Fibroblast of mammary gland (primary cell): ENCODE data around the gene MKNK1.

Experiments
- DNase-seq: peaks from one replicate; pipeline ENCODE4 v3.0.0-alpha.2; 2010; ENCODE audit warnings: low read depth
- H3K4me3 ChIP-seq: 2 replicates; pipeline ENCODE4 v1.5.1; 2011; ENCODE audit warnings: low read depth, mild to moderate bottlenecking, low read length, moderate library complexity; ENCODE audit not compliant: control insufficient read depth
- TF ChIP-seq, protein P1 (sequence below): conservative IDR thresholded peaks from 2 replicates; pipeline ENCODE4 v1.5.1; 2011; ENCODE audit warnings: low read depth, low read length, inconsistent platforms; ENCODE audit not compliant: control insufficient read depth, insufficient read depth

Gene MKNK1

DNA sequence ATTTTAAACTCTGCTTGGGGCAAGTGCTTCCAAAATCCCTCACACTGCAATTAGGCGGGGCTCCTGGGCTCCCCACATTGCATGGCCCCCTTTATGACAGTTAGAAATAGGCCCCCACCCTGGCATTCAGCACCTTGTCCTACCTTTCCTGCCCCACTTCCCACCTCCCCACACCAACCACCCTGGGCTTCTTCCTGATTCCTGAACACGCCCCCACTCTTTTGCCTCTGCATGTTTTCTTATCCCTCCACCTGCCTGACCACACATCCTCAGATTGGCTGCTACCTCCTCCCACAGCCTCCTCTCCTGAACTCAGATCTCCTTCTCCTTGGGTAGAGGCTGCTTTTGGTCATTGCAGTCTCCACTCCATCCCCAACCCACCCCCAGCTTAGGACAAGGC is 11.0 kb upstream of the MKNK1 start:
- TF ChIP-seq, protein P1, sequence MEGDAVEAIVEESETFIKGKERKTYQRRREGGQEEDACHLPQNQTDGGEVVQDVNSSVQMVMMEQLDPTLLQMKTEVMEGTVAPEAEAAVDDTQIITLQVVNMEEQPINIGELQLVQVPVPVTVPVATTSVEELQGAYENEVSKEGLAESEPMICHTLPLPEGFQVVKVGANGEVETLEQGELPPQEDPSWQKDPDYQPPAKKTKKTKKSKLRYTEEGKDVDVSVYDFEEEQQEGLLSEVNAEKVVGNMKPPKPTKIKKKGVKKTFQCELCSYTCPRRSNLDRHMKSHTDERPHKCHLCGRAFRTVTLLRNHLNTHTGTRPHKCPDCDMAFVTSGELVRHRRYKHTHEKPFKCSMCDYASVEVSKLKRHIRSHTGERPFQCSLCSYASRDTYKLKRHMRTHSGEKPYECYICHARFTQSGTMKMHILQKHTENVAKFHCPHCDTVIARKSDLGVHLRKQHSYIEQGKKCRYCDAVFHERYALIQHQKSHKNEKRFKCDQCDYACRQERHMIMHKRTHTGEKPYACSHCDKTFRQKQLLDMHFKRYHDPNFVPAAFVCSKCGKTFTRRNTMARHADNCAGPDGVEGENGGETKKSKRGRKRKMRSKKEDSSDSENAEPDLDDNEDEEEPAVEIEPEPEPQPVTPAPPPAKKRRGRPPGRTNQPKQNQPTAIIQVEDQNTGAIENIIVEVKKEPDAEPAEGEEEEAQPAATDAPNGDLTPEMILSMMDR = no peak
- DNase-seq = no peak
- no peak overlapping the region for H3K4me3 ChIP-seq

DNA sequence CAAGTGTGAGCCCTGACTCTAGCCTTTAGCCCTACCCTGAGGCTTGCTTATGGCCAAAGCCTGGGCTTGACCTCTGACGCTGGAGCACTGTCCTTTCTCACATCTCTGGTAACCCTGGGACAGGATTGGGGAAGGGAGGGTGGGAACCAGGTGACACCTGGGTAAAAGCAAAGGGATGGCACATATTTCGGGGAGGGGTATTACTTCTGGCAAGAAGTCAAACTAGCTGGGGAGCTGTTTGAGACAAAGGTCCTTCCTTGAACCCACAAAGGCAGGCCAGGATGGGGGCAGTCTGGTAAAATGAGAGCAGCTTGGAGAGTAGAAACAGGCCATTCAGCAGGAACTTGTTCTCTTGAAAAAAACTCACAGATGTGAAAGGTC is 10.5 kb upstream of the MKNK1 start:
- DNase-seq = no peak
- H3K4me3 ChIP-seq = no peak overlapping the region
- TF ChIP-seq, protein P1 = no peak

DNA sequence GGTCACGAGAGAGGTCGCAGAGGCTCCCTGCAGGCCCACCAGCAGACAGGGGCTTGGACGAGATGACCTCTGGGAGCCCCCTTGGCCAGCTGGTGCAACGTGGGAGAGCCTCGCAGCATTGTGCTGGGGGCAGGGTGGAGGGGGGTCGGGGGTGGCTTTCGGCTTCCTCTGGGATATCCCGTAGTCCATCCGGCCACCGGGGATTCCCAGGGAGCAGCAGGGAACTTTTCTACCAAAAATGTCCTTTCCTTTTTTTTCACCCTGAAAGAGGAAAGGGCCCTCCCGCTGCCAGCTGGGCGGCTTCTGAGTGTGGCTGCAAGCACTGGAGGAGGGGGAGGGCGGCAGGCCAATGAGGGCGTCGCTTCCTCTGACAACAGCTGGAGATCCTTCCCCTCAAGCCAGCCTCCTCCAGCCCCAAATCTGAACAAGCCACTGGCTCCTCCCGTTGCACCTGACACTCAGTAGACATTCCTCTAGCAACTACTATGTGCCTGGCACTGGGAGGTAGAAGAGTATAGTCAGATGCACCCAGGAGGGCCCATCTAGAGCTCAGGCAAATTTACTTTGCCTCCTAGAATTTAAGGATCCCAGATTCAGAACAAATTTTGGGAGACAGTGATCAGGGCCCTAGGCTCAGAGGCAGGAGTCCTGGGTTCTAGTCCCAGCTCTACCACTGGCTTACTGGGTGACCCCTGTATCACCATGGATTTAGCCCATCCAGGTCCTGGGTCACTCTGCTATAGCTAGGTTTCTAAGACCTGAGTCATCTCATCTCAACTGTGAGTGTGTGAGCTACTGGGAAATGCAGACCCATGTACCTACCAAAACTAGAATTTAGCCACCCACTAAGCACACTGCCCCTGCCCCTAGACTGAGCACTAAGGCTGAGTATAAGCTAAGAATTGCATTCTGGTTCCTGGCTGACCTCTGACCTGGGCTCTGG is 9.9 kb upstream of the MKNK1 start:
- H3K4me3 ChIP-seq = no peak overlapping the region
- TF ChIP-seq, protein P1 = no peak
- DNase-seq = peak; percentile 68

DNA sequence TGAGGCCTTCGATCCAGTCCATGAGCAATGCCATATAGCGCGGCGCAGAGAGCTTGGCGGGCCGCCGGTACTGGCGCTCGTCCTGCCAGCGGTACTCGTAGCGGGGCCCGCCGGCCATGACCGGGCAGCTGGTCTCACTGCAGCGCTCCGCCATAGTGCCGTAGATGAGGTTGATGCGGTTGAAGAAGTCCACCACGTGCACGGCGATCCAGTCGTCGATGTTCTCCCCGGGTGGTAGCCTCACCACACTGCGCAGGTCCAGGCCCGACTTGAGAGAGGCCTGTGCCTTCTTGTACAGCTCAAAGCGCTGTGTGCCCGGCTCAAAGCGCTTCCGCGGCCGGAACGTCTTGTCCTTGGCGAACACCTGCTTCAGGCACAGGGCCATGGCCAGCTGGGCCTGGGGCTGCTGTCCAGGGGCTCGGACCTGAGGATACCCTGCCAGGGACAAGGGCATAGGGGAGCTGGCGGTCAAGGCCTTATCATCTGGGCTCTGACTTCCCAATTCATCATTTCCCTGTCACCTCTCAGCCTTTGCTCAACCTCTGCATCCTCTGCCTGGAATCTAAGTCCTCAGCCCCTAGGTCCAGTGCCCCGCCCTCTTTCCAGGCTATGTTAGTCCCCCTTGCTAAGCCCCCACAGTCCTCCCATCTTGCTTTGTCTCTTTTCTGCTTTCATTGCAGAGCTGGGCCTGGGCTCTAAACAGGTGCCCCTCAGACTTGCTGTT is 9.0 kb upstream of the MKNK1 start:
- TF ChIP-seq, protein P1 = no peak
- no peak overlapping the region for H3K4me3 ChIP-seq
- DNase-seq = no peak

DNA sequence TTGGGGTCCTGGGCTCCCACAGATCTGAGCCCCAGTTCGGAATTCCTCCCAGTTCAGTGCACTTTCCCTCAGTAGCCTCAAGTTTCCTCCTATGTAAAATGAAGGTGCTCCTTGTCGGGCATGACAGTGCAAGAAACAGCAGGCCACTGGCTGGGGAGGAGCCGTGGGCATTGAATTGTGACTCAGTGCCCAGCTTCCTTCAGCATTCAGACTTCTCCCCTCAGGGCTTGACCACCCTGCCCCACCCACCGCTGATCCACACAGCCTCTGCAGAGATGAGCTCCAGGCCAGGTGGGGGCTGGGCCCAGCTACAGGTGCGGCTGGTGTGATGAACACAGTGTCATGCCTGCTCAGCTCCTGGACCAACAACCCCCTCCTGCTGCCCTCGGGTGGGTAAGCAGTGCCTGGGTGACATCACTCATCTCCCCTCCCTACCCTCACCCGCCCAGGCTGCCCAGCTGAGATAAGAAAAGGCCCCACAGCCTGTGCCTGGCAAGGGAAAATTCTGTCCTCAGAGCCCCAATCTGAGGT is 7.7 kb upstream of the MKNK1 start:
- TF ChIP-seq, protein P1 = no peak
- DNase-seq = no peak
- H3K4me3 ChIP-seq = no peak overlapping the region

DNA sequence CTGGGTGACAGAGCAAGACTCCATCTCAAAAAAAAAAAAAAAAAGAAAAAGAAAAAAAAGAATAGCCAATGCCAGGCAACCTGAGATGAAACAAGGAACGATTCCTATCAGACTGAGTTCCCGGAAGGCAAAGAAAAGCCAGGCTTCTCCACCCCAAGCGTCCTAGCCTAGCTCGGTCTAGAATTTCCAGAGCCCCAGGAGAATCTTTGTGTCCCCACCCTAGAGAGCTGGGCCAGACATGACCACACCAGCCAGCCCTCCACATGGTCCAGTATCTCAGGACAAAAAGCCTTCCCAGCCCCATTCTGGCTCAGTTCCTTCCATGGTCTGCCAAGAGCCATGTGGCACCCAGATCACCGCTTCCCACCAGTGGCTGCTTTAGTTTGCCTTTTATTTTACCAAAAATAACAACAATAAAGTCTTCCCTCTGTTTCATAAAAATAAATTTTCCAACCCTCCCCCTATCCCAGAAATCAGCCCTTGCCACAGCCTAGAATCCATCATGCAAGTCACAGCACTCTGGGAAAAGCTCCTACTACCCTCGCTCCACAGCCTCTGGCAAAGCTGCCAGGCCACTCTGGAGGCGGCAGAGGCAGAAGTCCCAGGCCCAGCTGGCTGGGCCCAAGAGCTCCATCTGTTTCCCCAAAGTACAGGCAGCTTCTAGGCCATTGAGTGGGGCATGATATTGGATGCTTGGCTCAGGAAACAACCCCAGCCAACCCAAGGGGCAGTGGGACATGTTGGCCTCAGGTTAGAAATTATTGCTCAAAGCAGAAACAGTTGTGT is 3.5 kb upstream of the MKNK1 start:
- no peak for DNase-seq
- H3K4me3 ChIP-seq = no peak overlapping the region
- TF ChIP-seq, protein P1 = no peak
